Measurements from ENCODE around the gene MRPL14. TPM values are rescaled to one million over a fixed set of nuclear protein-coding genes. Genes with fewer than 3 reads are reported as not detected.

Gene MRPL14
- total RNA-seq, 1 donor from 2014 or later, result 34.6 TPM

DNA sequence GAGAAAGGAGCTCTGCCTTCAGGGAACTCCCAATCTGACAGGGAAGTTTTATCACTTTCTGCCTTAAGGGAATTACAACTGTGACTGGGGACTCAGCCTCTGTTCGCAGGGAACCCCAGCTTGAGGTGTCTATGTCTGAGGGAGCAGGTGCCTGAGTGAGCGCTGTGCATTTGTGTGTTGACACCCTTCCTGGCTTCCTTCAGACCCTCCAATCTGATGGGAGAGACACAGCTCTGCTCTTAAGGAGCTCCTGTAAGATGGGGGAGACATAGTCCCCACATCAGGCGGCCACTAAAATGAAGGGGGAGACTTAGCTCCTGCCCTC, 62.3 kb downstream of the MRPL14 start:
- DNase-seq, result no peak

DNA sequence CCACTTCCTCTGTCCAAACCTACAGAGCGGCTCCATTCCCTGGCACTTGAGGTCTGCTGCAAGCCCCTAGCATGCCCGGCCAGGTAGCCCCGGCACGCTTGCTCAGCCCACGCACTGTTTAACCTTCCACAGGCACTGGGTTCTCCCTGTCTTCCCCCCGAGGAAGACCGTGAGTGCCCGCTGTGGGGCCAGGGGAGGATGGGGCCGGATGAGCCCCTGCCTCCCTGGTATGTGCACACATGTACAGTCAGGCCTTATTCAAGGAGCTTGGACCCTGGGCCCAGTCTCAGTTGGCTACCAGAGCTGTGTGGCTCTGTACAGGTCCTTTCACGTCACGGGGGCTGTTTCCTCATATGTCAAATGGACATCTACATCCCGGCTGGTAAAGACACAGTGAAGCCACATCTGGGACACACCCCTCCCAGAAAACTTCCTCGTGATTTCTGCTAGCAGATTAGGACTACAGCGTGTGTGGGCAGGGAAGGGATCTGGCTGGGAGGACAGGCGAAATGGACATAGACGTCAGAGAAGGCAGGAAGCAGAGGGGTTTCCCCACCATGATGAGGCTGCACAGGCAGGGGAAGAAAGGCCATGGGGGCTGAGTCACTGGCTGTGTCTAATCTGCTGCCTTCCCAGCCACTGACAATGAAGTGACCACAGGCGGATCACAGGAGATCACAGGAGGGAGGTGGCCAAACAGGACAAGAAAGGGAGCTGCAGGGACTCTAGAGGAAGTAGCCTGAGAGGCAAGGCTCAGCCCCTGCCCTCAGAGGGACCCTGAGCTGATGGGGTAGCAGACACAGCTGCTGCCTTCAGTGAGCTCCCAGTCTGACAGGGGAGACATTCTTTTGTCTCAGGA, 62.9 kb downstream of the MRPL14 start:
- DNase-seq, result no peak

- no peak for DNase-seq
Observed at GRCh38 chr6:44063561-44064059, 63.6 kb downstream of the MRPL14 start.

Other genes with a start within 250 kb of the MRPL14 start
- 41.3 TPM for gene TMEM63B, start 102 bp upstream of the MRPL14 start, total RNA-seq
- not detected for gene CAPN11, start 31.4 kb upstream of the MRPL14 start, total RNA-seq
- gene MYMX, start 89.5 kb upstream of the MRPL14 start, total RNA-seq, result not detected
- gene SLC29A1, start 96.1 kb upstream of the MRPL14 start, total RNA-seq, result 5.5 TPM
- gene HSP90AB1, start 119.6 kb upstream of the MRPL14 start, total RNA-seq, result 440 TPM
- 33.1 TPM for gene SLC35B2, start 130.1 kb upstream of the MRPL14 start, total RNA-seq
- 7.8 TPM for gene NFKBIE, start 138.1 kb upstream of the MRPL14 start, total RNA-seq
- 53.5 TPM for gene TMEM151B, start 143.0 kb upstream of the MRPL14 start, total RNA-seq
- 14.5 TPM for gene AARS2, start 185.9 kb upstream of the MRPL14 start, total RNA-seq
- gene SPATS1, start 215.2 kb upstream of the MRPL14 start, total RNA-seq, result 0.62 TPM